ENCODE data around the gene LEMD3.

LEMD3 gene

DNA sequence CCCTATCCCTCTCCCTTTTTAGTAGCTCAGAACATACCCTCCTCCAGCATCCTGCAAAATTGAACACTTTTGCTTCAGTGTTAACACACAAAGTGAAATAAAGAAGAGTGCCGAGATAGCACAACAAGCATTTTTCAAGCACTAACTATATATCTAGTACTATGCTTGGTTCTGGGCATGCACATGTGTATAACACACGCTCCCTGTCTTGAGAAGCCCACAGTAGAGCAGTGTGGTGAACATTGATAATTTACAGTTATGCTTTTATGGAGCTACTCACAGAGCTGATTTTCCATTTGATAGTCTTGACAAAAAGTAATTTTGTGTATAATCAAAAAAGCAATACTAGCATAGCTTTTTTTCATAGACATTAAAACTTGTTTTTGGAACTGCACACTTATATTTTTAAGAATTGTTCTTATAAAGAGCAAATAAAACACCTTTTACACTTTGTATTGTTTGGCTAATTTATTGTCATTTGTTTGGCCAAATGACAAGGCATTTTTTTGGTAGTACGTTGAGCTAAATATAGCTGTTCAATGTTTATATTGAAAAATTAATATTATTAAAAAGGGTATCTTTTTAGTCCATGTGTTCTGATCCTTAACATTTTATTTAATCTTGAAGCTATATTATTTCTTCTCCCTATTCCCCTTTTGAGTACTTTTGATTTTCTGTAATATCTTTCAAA, 39.7 kb downstream of the LEMD3 start:
- DNase-seq, result no peak

- peak in 1 of 2 donors; percentile 31 for DNase-seq
Measured at GRCh38 chr12:65209655-65210043, 40.3 kb downstream of the LEMD3 start.

DNA sequence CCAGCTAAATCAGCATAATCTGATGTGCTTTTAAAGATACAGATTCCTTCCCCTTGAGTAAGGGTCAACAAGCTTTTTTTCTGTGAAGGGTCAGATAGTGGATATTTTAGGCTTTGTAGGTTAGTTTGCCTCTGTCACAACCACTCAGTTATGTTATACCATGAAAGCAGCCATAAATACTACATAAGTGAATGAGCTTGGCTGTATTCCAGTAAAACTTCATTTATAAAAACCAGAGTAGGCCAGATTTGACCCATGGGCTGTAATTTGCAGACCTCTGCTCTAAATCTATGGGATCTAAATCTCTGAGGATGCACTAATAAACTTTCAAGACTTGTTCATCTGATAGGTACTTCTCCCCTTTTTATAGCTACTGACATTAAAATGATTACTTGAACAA, 47.7 kb downstream of the LEMD3 start:
- no peak for DNase-seq

- no peak for DNase-seq
Measured at GRCh38 chr12:65220761-65221160, 51.4 kb downstream of the LEMD3 start.

- no peak for DNase-seq
Measured at GRCh38 chr12:65229441-65229840, 60.1 kb downstream of the LEMD3 start.

DNA sequence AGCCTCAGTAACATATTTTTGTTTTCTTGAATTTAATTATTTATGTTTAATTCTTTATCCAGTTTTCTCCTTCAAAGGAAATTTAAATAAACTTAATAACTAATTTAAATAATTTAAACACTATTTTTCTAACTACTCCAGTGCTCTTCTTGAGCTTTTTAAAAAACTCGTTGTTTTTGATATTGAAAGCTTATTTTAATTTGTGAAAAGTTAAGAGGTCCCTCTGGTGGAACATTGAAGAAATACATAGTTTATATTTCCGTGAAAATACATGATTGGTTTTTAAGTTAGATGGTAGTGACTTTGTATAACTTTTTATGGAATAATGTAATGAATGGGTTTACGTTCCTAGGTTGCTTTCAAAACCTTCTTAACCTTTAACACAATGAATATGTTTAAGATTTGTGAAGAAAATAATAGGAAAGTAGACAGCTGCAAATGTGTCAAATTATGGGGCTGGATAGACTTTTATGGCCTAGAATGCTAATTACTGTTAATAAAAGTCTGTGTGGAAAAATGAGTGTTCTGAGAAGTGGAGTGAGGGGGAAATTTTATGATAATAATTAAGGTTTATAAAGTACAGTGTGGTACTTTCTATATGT, 63.2 kb downstream of the LEMD3 start:
- peak in 1 of 2 donors; percentile 39 for DNase-seq

- no peak for DNase-seq
Measured at GRCh38 chr12:65237153-65237552, 67.8 kb downstream of the LEMD3 start.

- DNase-seq, result no peak
Measured at GRCh38 chr12:65238609-65239008, 69.2 kb downstream of the LEMD3 start.

DNA sequence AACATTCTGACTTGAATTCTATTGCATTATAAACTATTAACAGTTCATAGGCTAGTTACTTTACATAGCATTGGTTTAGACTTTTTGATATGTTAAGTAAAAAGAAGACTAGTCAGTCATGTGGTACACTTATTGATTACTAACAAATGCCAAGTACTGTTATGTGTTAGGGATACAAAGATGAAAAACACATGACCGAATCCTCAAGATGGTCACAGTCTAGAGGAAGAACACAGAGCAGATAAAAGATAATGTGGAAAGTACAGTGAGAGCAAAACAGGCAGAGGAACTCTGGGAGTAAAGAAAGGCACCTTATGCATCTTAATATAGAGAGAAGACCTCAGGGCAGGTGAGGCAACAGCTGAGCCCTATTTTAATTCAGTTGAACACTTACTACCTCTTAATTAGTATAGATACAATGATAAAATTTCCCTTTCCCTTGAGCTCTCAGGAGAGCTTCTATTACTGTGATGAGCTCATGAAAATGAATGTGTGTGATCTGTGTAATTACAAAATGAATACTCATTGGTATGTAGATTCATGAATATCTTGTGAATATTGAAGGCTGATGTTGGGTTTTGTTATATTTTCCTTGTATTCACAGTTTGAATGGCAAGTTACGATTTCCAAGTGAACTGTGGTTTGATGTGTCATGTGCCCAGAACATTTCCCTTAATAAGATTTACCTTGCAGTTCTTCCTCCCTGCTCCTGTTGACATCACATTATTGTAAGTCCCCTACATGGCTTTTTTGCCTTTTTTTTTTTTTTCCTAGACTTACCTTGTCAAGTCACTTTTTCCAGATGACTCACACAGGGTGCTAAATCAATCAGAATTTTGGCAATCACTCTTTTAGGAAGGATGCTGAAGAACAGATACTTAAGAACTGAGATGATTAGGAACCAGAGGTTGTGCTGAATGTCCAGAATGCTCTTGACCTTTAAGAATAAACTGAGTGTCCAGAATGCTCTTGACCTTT, 79.6 kb downstream of the LEMD3 start:
- DNase-seq, result no peak

DNA sequence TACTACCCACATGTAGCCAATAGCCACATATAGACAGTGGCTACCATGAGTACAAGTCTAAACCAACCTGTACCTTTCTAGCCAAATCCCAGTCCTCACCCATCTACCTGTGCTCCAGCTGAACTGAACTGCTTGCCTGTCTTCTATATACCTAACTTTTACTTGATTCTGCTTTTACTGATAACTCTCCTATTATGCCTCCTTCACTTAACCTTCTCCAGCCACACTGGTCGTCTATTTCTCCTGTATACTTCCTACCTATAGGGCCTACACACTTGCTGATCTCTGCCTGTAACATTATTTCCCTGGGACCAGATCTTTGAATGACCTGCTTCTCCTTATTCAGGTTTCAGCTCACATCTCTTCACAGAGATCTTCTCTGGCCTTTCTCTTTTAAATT, 83.1 kb downstream of the LEMD3 start:
- no peak for DNase-seq

GRCh38 chr12:65257986-65258385, 88.6 kb downstream of the LEMD3 start:
- no peak for DNase-seq

- DNase-seq, result no peak
Measured at GRCh38 chr12:65259501-65259900, 90.1 kb downstream of the LEMD3 start.

DNA sequence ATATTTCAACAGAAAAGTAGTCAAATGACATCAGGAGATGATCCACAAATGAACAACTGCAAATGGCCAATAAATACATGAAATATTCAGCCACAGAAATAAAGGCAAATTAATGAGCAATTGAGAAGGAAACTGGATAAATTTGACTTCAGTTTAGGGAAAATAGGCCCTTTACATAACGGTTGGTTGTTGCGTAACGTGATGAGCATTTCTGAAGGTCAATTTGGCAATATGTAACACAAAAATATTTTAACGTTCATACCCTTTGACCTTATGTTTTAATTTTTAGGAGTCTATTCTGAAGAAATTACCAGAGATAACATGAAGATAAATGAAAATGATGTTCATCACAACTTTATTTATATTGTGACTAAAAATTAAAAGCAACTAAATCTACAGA, 94.4 kb downstream of the LEMD3 start:
- no peak for DNase-seq

DNA sequence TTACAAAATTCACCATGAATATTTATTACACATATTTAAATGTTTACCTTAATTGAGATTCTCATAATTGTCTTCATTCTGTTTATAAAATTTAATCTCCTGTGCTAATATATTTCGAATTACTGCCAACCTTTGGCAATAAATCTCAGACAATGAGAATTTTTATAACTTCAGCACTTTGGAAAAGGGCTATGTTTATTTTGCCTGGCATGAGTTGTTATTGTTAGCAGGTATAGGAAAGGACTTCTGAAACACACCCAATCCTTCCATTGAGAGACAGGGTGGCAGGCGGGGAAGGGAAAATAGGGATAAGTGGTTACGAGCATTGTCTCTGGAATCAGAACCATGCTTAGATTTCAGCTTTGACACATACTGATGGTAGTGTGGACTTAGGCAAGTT, 97.0 kb downstream of the LEMD3 start:
- DNase-seq, result no peak

DNA sequence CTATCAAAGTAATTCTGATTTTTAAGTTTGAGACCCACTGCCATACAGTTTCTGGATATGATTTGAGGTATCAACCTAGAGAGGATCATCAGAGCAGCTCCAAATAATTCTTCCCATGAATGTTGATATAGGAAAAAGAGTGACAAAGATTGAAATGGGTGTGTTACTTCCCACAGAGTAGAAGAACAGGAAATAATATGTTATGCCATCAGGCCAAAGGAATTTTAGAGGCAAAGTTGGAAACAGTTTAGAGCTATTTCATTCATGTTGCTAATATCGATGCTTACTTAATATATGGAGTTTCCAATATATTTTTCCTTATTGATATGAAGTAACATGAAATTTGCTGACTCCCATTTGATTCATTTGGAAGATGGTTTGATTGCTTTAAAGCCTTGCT, 100.2 kb downstream of the LEMD3 start:
- no peak for DNase-seq

- DNase-seq, result no peak
Measured at GRCh38 chr12:65274602-65275272, 105.4 kb downstream of the LEMD3 start.

DNA sequence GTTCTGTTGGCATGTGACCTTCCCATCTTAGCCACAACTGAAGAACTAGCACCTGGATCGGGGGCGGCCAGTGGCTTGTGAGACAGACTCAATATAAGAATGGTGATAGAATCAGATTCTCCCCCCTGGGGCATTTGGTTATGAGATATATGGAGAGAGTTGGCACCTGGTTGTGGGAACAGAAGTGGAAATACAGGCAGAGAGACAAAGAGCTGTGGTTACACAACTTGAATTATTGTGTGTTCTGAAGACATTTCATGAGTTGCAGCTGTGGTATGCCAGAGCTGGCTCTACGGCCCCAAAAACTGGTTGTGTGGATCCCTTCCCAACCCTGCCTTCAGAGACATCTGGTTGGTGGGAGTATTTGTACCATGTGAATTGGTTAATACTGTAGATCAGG, 106.2 kb downstream of the LEMD3 start:
- DNase-seq, result no peak

DNA sequence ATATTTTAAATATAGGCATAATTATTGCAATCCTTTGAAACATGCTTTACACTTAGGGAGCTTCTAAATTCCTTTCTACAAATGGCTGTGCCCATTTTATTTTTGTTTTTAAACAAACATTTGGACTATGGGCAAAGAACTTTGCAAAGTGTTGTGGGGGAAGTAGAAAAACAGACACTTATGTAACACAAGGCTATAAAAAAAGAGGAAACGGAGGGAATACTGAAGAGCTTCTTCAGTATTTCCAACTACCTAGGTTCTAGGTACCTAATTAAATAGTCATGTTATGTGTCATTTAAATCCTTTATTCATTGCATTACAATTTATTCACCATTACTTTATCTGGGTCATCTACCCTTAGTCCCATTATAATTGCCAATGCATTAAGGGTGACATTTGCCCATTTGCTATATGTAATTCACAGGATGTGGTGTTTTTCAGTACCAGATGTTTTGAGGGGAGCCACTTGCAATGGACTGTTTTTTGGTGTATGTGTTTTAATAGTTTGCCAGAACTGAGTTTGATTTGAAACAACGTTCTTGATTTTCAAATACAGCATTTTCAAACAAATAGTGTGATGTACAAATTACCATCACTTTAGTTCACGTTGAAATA, 107.6 kb downstream of the LEMD3 start:
- no peak for DNase-seq

GRCh38 chr12:65277994-65278575, 108.7 kb downstream of the LEMD3 start:
- DNase-seq, result no peak

DNA sequence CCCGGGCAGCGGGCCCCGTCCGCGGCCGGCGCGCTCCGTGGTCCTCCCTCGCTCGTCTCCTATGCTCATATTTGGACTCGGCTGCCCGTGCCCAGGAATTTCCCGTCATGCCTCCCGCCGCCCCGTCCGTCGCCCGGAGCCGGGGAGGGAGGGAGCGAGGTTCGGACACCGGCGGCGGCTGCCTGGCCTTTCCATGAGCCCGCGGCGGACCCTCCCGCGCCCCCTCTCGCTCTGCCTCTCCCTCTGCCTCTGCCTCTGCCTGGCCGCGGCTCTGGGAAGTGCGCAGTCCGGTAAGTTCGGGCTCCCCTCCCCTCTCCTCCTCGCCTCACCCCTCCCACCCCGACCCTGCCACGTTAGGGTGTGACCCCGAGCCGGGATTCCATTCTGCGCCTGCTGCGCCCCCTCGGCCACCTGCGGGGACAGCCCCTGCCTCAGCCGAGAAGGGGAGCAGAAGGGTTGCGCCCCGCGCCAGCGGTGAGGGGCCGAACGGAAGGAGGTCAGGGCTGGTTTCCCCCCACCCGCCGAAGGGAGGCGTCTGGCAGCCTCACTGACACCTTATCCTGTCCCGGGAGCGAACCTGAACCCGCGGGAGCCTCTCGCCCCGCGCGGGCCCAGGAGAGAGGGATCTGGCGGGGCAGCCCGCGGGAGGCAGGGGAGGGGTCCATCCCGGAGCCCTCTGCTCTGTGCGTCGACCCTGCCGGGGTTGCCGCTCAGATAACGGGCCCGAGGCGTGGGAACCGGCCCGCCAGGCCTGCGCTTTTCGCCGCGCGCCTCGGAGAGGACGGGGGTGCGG, 109.4 kb downstream of the LEMD3 start, which contains the start of gene MSRB3:
TSS of gene MSRB3 (plus strand) at position 108 of the 793 bp plus-strand sequence. CDS start 29,897 bp downstream, outside the sequence.
- DNase-seq, result no peak
